HEK293T (cell line): ENCODE results near the gene CIB4.

Source experiments
- CTCF ChIA-PET: fragments of 350-600 bp; formaldehyde crosslinking; extraction: SDS; loops from one replicate; lab custom pipeline; 2021; ENCODE audit warnings: antibody characterized with exemption, inconsistent platforms; lab: Yijun Ruan, JAX
- POLR2A ChIA-PET: fragments of 350-600 bp; formaldehyde crosslinking; extraction: SDS; loops from one replicate; lab custom pipeline; 2020; ENCODE audit warnings: antibody characterized with exemption, inconsistent platforms; lab: Yijun Ruan, JAX
- DNase-seq: peaks from one replicate; pipeline ENCODE4 v3.0.0; 2012; ENCODE audit warnings: mixed read lengths; ENCODE audit errors: extremely low spot score
- ARNT ChIP-seq: fragments of 450-650 bp; IDR thresholded peaks from 2 replicates; pipeline ENCODE4 v1.6.1; 2017; ENCODE audit warnings: mild to moderate bottlenecking
- BHLHE40 ChIP-seq: fragments of 450-650 bp; IDR thresholded peaks from 2 replicates; pipeline ENCODE4 v1.6.1; 2016; ENCODE audit warnings: mild to moderate bottlenecking, moderate library complexity, borderline replicate concordance
- CTBP1 ChIP-seq: fragments of 450-650 bp; IDR thresholded peaks from 2 replicates; pipeline ENCODE4 v1.6.1; 2016; ENCODE audit warnings: borderline replicate concordance
- ELF4 ChIP-seq: fragments of 450-650 bp; IDR thresholded peaks from 2 replicates; pipeline ENCODE4 v1.6.1; 2017; ENCODE audit warnings: antibody characterized with exemption
- FOXA1 ChIP-seq: fragments of 450-650 bp; IDR thresholded peaks from 2 replicates; pipeline ENCODE4 v1.6.1; 2016; ENCODE audit warnings: mild to moderate bottlenecking
- FOXK2 ChIP-seq: fragments of 450-650 bp; IDR thresholded peaks from 2 replicates; pipeline ENCODE4 v1.6.1; 2016; ENCODE audit warnings: mild to moderate bottlenecking
- FOXM1 ChIP-seq: fragments of 450-650 bp; IDR thresholded peaks from 2 replicates; pipeline ENCODE4 v1.6.1; 2017; ENCODE audit warnings: mild to moderate bottlenecking, borderline replicate concordance
- HDGF ChIP-seq: fragments of 450-650 bp; IDR thresholded peaks from 2 replicates; pipeline ENCODE4 v1.6.1; 2017; ENCODE audit warnings: antibody characterized with exemption, borderline replicate concordance
- L3MBTL2 ChIP-seq: fragments of 450-650 bp; conservative IDR thresholded peaks from 2 replicates; pipeline ENCODE4 v1.6.1; 2016; ENCODE audit warnings: mild to moderate bottlenecking
- LEF1 ChIP-seq: fragments of 450-650 bp; IDR thresholded peaks from 2 replicates; pipeline ENCODE4 v1.6.1; 2017; ENCODE audit warnings: mild to moderate bottlenecking, borderline replicate concordance
- NFRKB ChIP-seq: fragments of 450-650 bp; IDR thresholded peaks from 2 replicates; pipeline ENCODE4 v1.6.1; 2016; ENCODE audit warnings: mild to moderate bottlenecking, moderate library complexity
- PKNOX1 ChIP-seq: fragments of 450-650 bp; IDR thresholded peaks from 2 replicates; pipeline ENCODE4 v1.6.1; 2016
- SP1 ChIP-seq: fragments of 450-650 bp; IDR thresholded peaks from 2 replicates; pipeline ENCODE4 v1.6.1; 2017
- SUZ12 ChIP-seq: fragments of 450-650 bp; IDR thresholded peaks from 2 replicates; pipeline ENCODE4 v1.6.1; 2016; ENCODE audit warnings: mild to moderate bottlenecking
- TARDBP ChIP-seq: fragments of 450-650 bp; IDR thresholded peaks from 2 replicates; pipeline ENCODE4 v1.6.1; 2016
- ZNF384 ChIP-seq: fragments of 450-650 bp; IDR thresholded peaks from 2 replicates; pipeline ENCODE4 v1.6.1; 2016

The CIB4 gene

GRCh38 chr2:26640781-26641564 is at the start of gene CIB4:
TSS of gene CIB4 (minus strand) at chr2:26641366. CDS start at chr2:26641314, 52 bp downstream.
- ChIA-PET POLR2A (no interaction called here), CTCF (interaction anchor here (1.0 kb wide), 1 partner anchor 35 kb away, joined by 3 read pairs; no protein-coding TSS in a partner anchor)

GRCh38 chr2:26687801-26688200 is 46.6 kb upstream of the CIB4 start:
- no peak for TF ChIP-seq L3MBTL2
- TF ChIP-seq NFRKB = no peak
- TF ChIP-seq TARDBP = no peak
- no peak for TF ChIP-seq LEF1
- TF ChIP-seq CTBP1 = no peak
- no peak for TF ChIP-seq PKNOX1
- no peak for TF ChIP-seq FOXM1
- ChIA-PET POLR2A (no interaction called here), CTCF (no interaction called here)
- DNase-seq = no peak

More at GRCh38 chr2:26640781-26641564, at the start of gene CIB4:
- TF ChIP-seq PKNOX1 (no peak), FOXM1 (no peak), CTBP1 (no peak), TARDBP (no peak), ZNF384 (no peak)
- no peak for DNase-seq

GRCh38 chr2:26687328-26687727 is 46.2 kb upstream of the CIB4 start:
- DNase-seq = no peak
- no peak for TF ChIP-seq L3MBTL2
- no peak for TF ChIP-seq FOXA1
- no peak for TF ChIP-seq CTBP1
- no peak for TF ChIP-seq FOXM1
- TF ChIP-seq LEF1 = no peak
- TF ChIP-seq FOXK2 = no peak
- no peak for TF ChIP-seq SP1
- TF ChIP-seq TARDBP = no peak
- TF ChIP-seq HDGF = no peak
- POLR2A ChIA-PET = no interaction called here
- CTCF ChIA-PET = no interaction called here

GRCh38 chr2:26685989-26686839 is 45.0 kb upstream of the CIB4 start:
- ChIA-PET CTCF (no interaction called here), POLR2A (no interaction called here)
- TF ChIP-seq ELF4 (no peak), FOXM1 (no peak), L3MBTL2 (no peak), PKNOX1 (no peak), CTBP1 (no peak), FOXK2 (no peak), FOXA1 (no peak), LEF1 (no peak), NFRKB (no peak), HDGF (no peak), SP1 (no peak), SUZ12 (no peak), TARDBP (no peak), ARNT (no peak), ZNF384 (no peak)
- DNase-seq = no peak

GRCh38 chr2:26685341-26685740 is 44.2 kb upstream of the CIB4 start:
- TF ChIP-seq LEF1 (no peak), FOXA1 (no peak), SUZ12 (no peak), BHLHE40 (no peak), CTBP1 (no peak), FOXM1 (no peak), ARNT (no peak), PKNOX1 (no peak), TARDBP (no peak), FOXK2 (no peak), HDGF (no peak), NFRKB (no peak), L3MBTL2 (no peak)
- ChIA-PET POLR2A (no interaction called here), CTCF (no interaction called here)
- DNase-seq = no peak
